ENCODE results near the gene LAMA4. TPM values are rescaled to one million over a fixed set of nuclear protein-coding genes. Genes with fewer than 3 reads are reported as not detected.

LAMA4 gene
- total RNA-seq, 1 experiment from 2014 or later = 9.4 TPM

DNA sequence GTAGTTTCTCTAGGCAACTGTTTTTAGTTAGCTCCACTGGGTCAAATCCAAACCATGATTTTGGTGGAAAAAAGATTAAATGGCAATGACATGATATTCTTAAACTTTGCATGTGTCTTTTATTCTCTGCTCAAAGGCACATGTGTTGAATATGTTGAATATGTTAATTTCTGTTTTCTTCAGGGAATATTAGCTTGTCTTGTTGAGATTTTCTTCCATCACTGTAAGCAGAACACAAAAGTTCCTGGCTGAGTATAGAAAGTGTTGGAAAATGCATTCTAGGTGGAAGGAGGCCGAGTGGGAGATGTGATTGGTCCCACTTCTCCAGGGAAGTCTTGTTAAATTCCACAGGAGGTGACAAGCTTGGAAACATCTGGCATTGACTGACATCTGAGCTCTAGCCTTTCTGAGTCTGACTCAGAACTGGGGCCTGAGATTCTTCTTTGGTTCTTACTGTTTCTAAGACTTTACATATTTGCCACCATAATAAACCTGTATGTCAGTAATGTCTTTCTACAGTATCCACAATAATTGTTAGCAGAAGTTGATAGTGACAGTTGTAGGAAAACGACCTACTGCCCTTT, 81.1 kb downstream of the LAMA4 start:
- H3K9me3 ChIP-seq (ENCODE audit: low read length) = no peaks in the 10 kb centered on the region
- peaks cover 12% of the 10 kb centered on the region for H3K4me1 ChIP-seq (ENCODE audit: insufficient read depth, low read length)
- H3K9me2 ChIP-seq (replicated peaks; ENCODE audit: low read length) = no peaks in the 10 kb centered on the region
- no peak overlapping the region for H3K27ac ChIP-seq (ENCODE audit: low read length)
- DNase-seq (no peak), ATAC-seq (no peak)
- TF ChIP-seq, protein P1, sequence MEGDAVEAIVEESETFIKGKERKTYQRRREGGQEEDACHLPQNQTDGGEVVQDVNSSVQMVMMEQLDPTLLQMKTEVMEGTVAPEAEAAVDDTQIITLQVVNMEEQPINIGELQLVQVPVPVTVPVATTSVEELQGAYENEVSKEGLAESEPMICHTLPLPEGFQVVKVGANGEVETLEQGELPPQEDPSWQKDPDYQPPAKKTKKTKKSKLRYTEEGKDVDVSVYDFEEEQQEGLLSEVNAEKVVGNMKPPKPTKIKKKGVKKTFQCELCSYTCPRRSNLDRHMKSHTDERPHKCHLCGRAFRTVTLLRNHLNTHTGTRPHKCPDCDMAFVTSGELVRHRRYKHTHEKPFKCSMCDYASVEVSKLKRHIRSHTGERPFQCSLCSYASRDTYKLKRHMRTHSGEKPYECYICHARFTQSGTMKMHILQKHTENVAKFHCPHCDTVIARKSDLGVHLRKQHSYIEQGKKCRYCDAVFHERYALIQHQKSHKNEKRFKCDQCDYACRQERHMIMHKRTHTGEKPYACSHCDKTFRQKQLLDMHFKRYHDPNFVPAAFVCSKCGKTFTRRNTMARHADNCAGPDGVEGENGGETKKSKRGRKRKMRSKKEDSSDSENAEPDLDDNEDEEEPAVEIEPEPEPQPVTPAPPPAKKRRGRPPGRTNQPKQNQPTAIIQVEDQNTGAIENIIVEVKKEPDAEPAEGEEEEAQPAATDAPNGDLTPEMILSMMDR (conservative IDR thresholded peaks at IDR 0.05; ENCODE audit: low read depth, low read length) = no peak
- TF ChIP-seq EZH2 (IDR thresholded peaks at IDR 0.05; ENCODE audit: low read length, unreplicated experiment) (no peak), EZH2phosphoT487 (IDR thresholded peaks at IDR 0.05; ENCODE audit: borderline replicate concordance, low read length) (no peak)
- H3K4me3 ChIP-seq (ENCODE audit: low read length) = no peak overlapping the region
- intact Hi-C loops (cut with micrococcal nuclease) = no loop called here
- no TSS peak for BruUV-seq (replicated peaks)
- POLR2A ChIA-PET (ENCODE audit: unreplicated experiment) = no interaction called here
- H4K20me1 ChIP-seq (ENCODE audit: low read length) = no peaks in the 10 kb centered on the region
- no peaks in the 10 kb centered on the region for H3F3A ChIP-seq (ENCODE audit: low read length, unreplicated experiment)
- H3K9ac ChIP-seq (ENCODE audit: low read length) = no peak overlapping the region
- H3K27me3 ChIP-seq (ENCODE audit: low read length) = no peaks in the 10 kb centered on the region
- H2AFZ ChIP-seq (ENCODE audit: low read length) = no peak overlapping the region
- no peaks in the 10 kb centered on the region for H3K36me3 ChIP-seq (ENCODE audit: low read depth, low read length)
- CTCF ChIA-PET = no interaction called here
- H3K4me2 ChIP-seq (ENCODE audit: low read length) = no peak overlapping the region
- no peaks in the 10 kb centered on the region for H3K79me2 ChIP-seq (ENCODE audit: low read length)

GRCh38 chr6:112172540-112172939, 81.8 kb downstream of the LAMA4 start:
- TF ChIP-seq EZH2 (IDR thresholded peaks at IDR 0.05; ENCODE audit: low read length, unreplicated experiment) = no peak
- no peak overlapping the region for H3K4me2 ChIP-seq (ENCODE audit: low read length)
- no peaks in the 10 kb centered on the region for H4K20me1 ChIP-seq (ENCODE audit: low read length)
- ATAC-seq (no peak), DNase-seq (no peak)
- H3K4me3 ChIP-seq (ENCODE audit: low read length) = no peak overlapping the region
- no peak overlapping the region for H3K27ac ChIP-seq (ENCODE audit: low read length)
- H3K4me1 ChIP-seq (ENCODE audit: insufficient read depth, low read length) = peaks cover 12% of the 10 kb centered on the region
- H3K36me3 ChIP-seq (ENCODE audit: low read depth, low read length) = no peaks in the 10 kb centered on the region
- H3K79me2 ChIP-seq (ENCODE audit: low read length) = no peaks in the 10 kb centered on the region
- no peaks in the 10 kb centered on the region for H3K9me2 ChIP-seq (replicated peaks; ENCODE audit: low read length)
- no peak overlapping the region for H2AFZ ChIP-seq (ENCODE audit: low read length)
- no TSS peak for BruUV-seq (replicated peaks)
- H3K9me3 ChIP-seq (ENCODE audit: low read length) = no peaks in the 10 kb centered on the region
- H3F3A ChIP-seq (ENCODE audit: low read length, unreplicated experiment) = no peaks in the 10 kb centered on the region
- ChIA-PET CTCF (no interaction called here), POLR2A (ENCODE audit: unreplicated experiment) (no interaction called here)
- H3K9ac ChIP-seq (ENCODE audit: low read length) = no peak overlapping the region
- no peaks in the 10 kb centered on the region for H3K27me3 ChIP-seq (ENCODE audit: low read length)
- intact Hi-C loops (cut with micrococcal nuclease) = no loop called here

DNA sequence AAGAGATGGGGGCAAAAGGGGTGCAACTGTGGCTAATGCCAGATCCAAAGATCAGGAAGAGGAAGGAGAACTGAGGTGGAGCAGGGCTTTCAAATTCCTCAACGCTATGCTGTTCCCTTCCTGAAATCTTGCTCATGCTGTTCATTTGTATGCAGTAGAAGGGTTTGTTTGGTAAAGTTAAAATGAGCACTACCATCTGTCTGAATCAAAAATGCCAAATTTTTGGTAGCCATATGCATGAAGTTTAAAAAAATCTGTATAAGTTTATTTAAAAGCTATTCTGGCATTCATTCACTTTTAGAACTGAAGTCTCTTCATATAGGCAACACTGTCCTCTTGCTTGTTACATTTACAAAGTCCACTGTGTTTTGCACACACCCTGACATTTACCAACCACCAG, 84.8 kb downstream of the LAMA4 start:
- intact Hi-C loops (cut with micrococcal nuclease) = loop anchor here (5.0 kb wide), 1 partner anchor 457 kb away; no protein-coding TSS in a partner anchor
- TF ChIP-seq, protein P1 (conservative IDR thresholded peaks at IDR 0.05; ENCODE audit: low read depth, low read length) = no peak
- TF ChIP-seq EZH2phosphoT487 (IDR thresholded peaks at IDR 0.05; ENCODE audit: borderline replicate concordance, low read length) = no peak
- no peak for TF ChIP-seq EZH2 (IDR thresholded peaks at IDR 0.05; ENCODE audit: low read length, unreplicated experiment)

More for the DNA sequence above, 84.8 kb downstream of the LAMA4 start:
- H3K4me1 ChIP-seq (ENCODE audit: insufficient read depth, low read length) = no peaks in the 10 kb centered on the region
- no peak overlapping the region for H3K9ac ChIP-seq (ENCODE audit: low read length)
- ChIA-PET CTCF (no interaction called here), POLR2A (ENCODE audit: unreplicated experiment) (no interaction called here)
- BruUV-seq (replicated peaks) = no TSS peak
- no peak overlapping the region for H3K4me3 ChIP-seq (ENCODE audit: low read length)
- H4K20me1 ChIP-seq (ENCODE audit: low read length) = no peaks in the 10 kb centered on the region
- H3K27me3 ChIP-seq (ENCODE audit: low read length) = no peaks in the 10 kb centered on the region
- no peaks in the 10 kb centered on the region for H3K79me2 ChIP-seq (ENCODE audit: low read length)
- H2AFZ ChIP-seq (ENCODE audit: low read length) = no peak overlapping the region
- no peak overlapping the region for H3K27ac ChIP-seq (ENCODE audit: low read length)
- no peaks in the 10 kb centered on the region for H3K36me3 ChIP-seq (ENCODE audit: low read depth, low read length)
- no peak overlapping the region for H3K4me2 ChIP-seq (ENCODE audit: low read length)
- ATAC-seq (no peak), DNase-seq (no peak)
- no peaks in the 10 kb centered on the region for H3K9me2 ChIP-seq (replicated peaks; ENCODE audit: low read length)
- no peaks in the 10 kb centered on the region for H3F3A ChIP-seq (ENCODE audit: low read length, unreplicated experiment)
- no peaks in the 10 kb centered on the region for H3K9me3 ChIP-seq (ENCODE audit: low read length)
